GM12878 (cell line): ENCODE data around the gene ACTR1A. TPM values are rescaled to one million over a fixed set of nuclear protein-coding genes. Genes with fewer than 3 reads are reported as not detected.

Experiments used
- ATAC-seq: fragments of 200-7000 bp; cut with Tn5 transposase; 3 replicates; pipeline ENCODE4 v1.9.1; 2020; ENCODE audit warnings: mild to moderate bottlenecking, moderate library complexity
- BruUV-seq: library from RNA; stranded (reverse); fragments of 400-500 nt; replicated peaks from 2 replicates; lab custom pipeline; 2021; lab: Mats Ljungman, UMichigan
- CTCF ChIA-PET: fragments of 300-600 bp; sonication (Branson Sonifier 250); formaldehyde crosslinking; extraction: SDS; loops from one replicate; lab custom pipeline; 2021; ENCODE audit warnings: inconsistent platforms; lab: Yijun Ruan, JAX
- POLR2A ChIA-PET: fragments of 350-600 bp; formaldehyde crosslinking; extraction: SDS; loops from one replicate; lab custom pipeline; 2021; ENCODE audit warnings: inconsistent platforms; lab: Charles Lee
- RAD21 ChIA-PET: fragments of 300-600 bp; sonication (Branson Sonifier 250); formaldehyde crosslinking; loops from one replicate; lab custom pipeline; 2023; ENCODE audit warnings: antibody characterized with exemption; ENCODE audit not compliant: unreplicated experiment; lab: Charles Lee
- SMC1A ChIA-PET: fragments of 300-600 bp; sonication (Branson Sonifier 250); formaldehyde crosslinking; loops from one replicate; lab custom pipeline; 2023; ENCODE audit not compliant: unreplicated experiment, uncharacterized antibody; lab: Charles Lee
- DNase-seq: peaks from one replicate; pipeline ENCODE4 v3.0.0-alpha.2; 2011; ENCODE audit warnings: low read depth, low spot score
- FAIRE-seq: peaks from 3 replicates; lab custom pipeline; 2011; peaks lifted over from hg19 to GRCh38; lab: Jason Lieb, UNC
- H2AFZ ChIP-seq: 2 replicates; pipeline ENCODE4 v1.6.0; 2011; ENCODE audit warnings: low read depth, low read length, control low read depth; ENCODE audit not compliant: control insufficient read depth
- H3K27ac ChIP-seq: 2 replicates; pipeline ENCODE4 v1.5.1; 2011; ENCODE audit warnings: control low read depth; ENCODE audit not compliant: control insufficient read depth, insufficient read depth
- H3K27me3 ChIP-seq, 2 experiments: replicated peaks in 1 of 2; 2 replicates each; pipeline versions ENCODE4 v1.6.0 to v1.6.1; 2011; ENCODE audit warnings: low read length in 1 of 2; ENCODE audit not compliant: control insufficient read depth in 2 of 2, insufficient read depth in 2 of 2
- H3K36me3 ChIP-seq, 2 experiments: 2 replicates each; pipeline ENCODE4 v1.5.1; 2011; ENCODE audit warnings: low read length in 1 of 2; ENCODE audit not compliant: control insufficient read depth in 2 of 2, insufficient read depth in 2 of 2
- H3K4me1 ChIP-seq: 2 replicates; pipeline ENCODE4 v1.6.1; 2011; ENCODE audit warnings: mild to moderate bottlenecking, low read length, moderate library complexity, mixed read lengths; ENCODE audit not compliant: control insufficient read depth, insufficient read depth
- H3K4me2 ChIP-seq: 2 replicates; pipeline ENCODE4 v1.6.0; 2011; ENCODE audit warnings: control low read depth; ENCODE audit not compliant: control insufficient read depth, insufficient read depth
- H3K4me3 ChIP-seq: fragments of 200-600 bp; sonication (generic); 2 replicates; pipeline ENCODE4 v1.5.1; 2016
- H3K79me2 ChIP-seq: 2 replicates; pipeline ENCODE4 v1.6.0; 2011; ENCODE audit warnings: low read length; ENCODE audit not compliant: control insufficient read depth, insufficient read depth
- H3K9ac ChIP-seq: 2 replicates; pipeline ENCODE4 v1.8.0; 2011; ENCODE audit warnings: low read length, control low read depth, mixed read lengths; ENCODE audit not compliant: control insufficient read depth, insufficient read depth
- H3K9me3 ChIP-seq: replicated peaks from 3 replicates; pipeline ENCODE4 v1.5.1; 2011; ENCODE audit warnings: mild to moderate bottlenecking, low read length; ENCODE audit not compliant: control insufficient read depth, insufficient read depth
- H4K20me1 ChIP-seq: 2 replicates; pipeline ENCODE4 v1.6.0; 2011; ENCODE audit not compliant: control insufficient read depth, insufficient read depth
- CHD1 ChIP-seq: IDR thresholded peaks from 2 replicates; pipeline ENCODE4 v1.6.1; 2012; ENCODE audit warnings: low read depth, low read length, improper control_type of control experiment
- EED ChIP-seq: sonication (generic); IDR thresholded peaks from 2 replicates; pipeline ENCODE4 v1.6.1; 2016; ENCODE audit warnings: antibody characterized with exemption, low read depth
- FOXM1 ChIP-seq: IDR thresholded peaks from 2 replicates; pipeline ENCODE4 v1.6.1; 2012; ENCODE audit warnings: low read depth, mild to moderate bottlenecking, inconsistent platforms, low read length, moderate library complexity
- HDAC6 ChIP-seq: fragments of 200-600 bp; sonication (generic); IDR thresholded peaks from one replicate; pipeline ENCODE4 v1.8.0; 2017; ENCODE audit warnings: antibody characterized with exemption; ENCODE audit not compliant: unreplicated experiment
- MEF2A ChIP-seq: IDR thresholded peaks from 2 replicates; pipeline ENCODE4 v1.6.1; 2011; ENCODE audit warnings: low read depth, mild to moderate bottlenecking, low read length, moderate library complexity; ENCODE audit not compliant: insufficient read depth
- NBN ChIP-seq: fragments of 450-650 bp; IDR thresholded peaks from 2 replicates; pipeline ENCODE4 v1.6.1; 2016
- RAD51 ChIP-seq: fragments of 450-650 bp; IDR thresholded peaks from 2 replicates; pipeline ENCODE4 v1.6.1; 2016; ENCODE audit warnings: moderate library complexity, mild to moderate bottlenecking, inconsistent platforms
- RCOR1 ChIP-seq: conservative IDR thresholded peaks from 2 replicates; pipeline ENCODE4 v1.6.1; 2012; ENCODE audit warnings: low read depth, low read length, improper control_type of control experiment
- ZNF24 ChIP-seq: fragments of 450-650 bp; IDR thresholded peaks from 2 replicates; pipeline ENCODE4 v1.6.1; 2017; ENCODE audit warnings: antibody characterized with exemption, mild to moderate bottlenecking
- ZNF384 ChIP-seq: IDR thresholded peaks from 2 replicates; pipeline ENCODE4 v1.6.1; 2012; ENCODE audit warnings: low read depth, mild to moderate bottlenecking, low read length, improper control_type of control experiment, borderline replicate concordance
- WGBS: methylation state at CpG from one replicate; pipeline ENCODE4 v1.1.6; 2016; ENCODE audit warnings: low lambda C conversion rate; ENCODE audit not compliant: insufficient replicate concordance, insufficient coverage; ENCODE audit errors: missing lambda C conversion rate; 5-methylcytosine and 5-hydroxymethylcytosine counted together
- in situ Hi-C: fragments of 300-500 bp; cut with MboI; formaldehyde crosslinking; loops from 9 replicates; pipeline ENCODE4 v1.14.3; 2018; ENCODE audit warnings: mixed read lengths
- intact Hi-C: fragments of 100-400 bp; cut with micrococcal nuclease; formaldehyde crosslinking; loops from one replicate; pipeline ENCODE4 v1.14.2; 2022; ENCODE audit not compliant: unreplicated experiment
- polyA plus RNA-seq, 11 experiments: library from polyadenylated mRNA; depleted of rRNA in 4 of 11; unstranded in 6 of 11; stranded (reverse) in 5 of 11; fragments of >200 nt; fragmentation: Nextera tagmentation in 4 of 11; fragmentation: Illumina TruSeq in 1 of 11; extraction: Ambion mirVana in 4 of 11; extraction: Trizol in 1 of 11; gene quantifications; 1 replicate in 1 of 11; 2 replicates in 10 of 11; pipeline versions ENCODE4 v1.2.1 to v1.2.3, GENCODE V29; 2011 to 2016; ENCODE audit warnings: inconsistent platforms in 2 of 11, missing spikeins in 2 of 11, low read depth in 1 of 11
- total RNA-seq, 4 experiments: library from RNA; depleted of rRNA in 3 of 4; stranded (reverse); fragments of >200 nt in 3 of 4; fragmentation: Illumina TruSeq in 1 of 4; extraction: Trizol in 1 of 4; gene quantifications; 2 replicates each; pipeline versions ENCODE4 v1.2.1 to v1.2.3, GENCODE V29; 2013 to 2021
- TF ChIP-seq, protein P1 (sequence below): fragments of 450-650 bp; IDR thresholded peaks from 2 replicates; pipeline ENCODE4 v1.6.1; 2016; ENCODE audit warnings: mild to moderate bottlenecking, moderate library complexity, borderline replicate concordance
- TF ChIP-seq, protein P2 (sequence below): fragments of 450-650 bp; IDR thresholded peaks from 2 replicates; pipeline ENCODE4 v1.6.1; 2017; ENCODE audit warnings: mild to moderate bottlenecking
- TF ChIP-seq, protein P3 (sequence below): IDR thresholded peaks from 2 replicates; pipeline ENCODE4 v1.6.1; 2012; ENCODE audit warnings: low read length, inconsistent platforms
- TF ChIP-seq, protein P4 (sequence below): fragments of 450-650 bp; formaldehyde crosslinking; IDR thresholded peaks from 2 replicates; pipeline ENCODE4 v1.4.0; 2020; ENCODE audit warnings: mild to moderate bottlenecking, moderate library complexity

The ACTR1A gene
- total and polyA plus RNA-seq, 10 of the 15 experiments (the other 5 are each of a cell fraction or from before 2014, with no cell fraction given) = 43.0 to 110 (median 78.9) TPM

DNA sequence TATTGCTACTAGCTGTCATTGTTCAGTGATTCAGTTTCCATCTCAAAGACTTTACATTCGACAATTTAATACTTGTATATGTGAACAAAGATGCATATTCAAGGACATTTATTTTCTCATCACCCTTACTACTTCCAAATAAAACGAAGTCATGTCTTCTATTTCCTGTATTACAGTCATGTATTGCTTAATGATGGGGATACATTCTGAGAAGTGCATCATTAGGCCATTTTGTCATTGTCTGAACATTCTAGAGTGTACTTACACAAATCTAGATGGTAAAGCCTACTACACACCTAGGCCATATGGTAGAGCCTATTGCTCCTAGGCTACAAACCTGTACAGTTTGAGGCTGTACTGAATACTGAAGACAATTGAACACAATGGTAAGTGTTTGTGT is 57.7 kb downstream of the ACTR1A start:
- Histone ChIP-seq H4K20me1 (no peaks in the 10 kb centered on the region), H3K9me3 (no peaks in the 10 kb centered on the region), H3K79me2 (no peaks in the 10 kb centered on the region; the same call in 1 of the 2 replicates), H3K9ac (no peak overlapping the region), H3K27ac (no peak overlapping the region), H3K4me3 (no peak overlapping the region), H3K27me3 (no peaks in the 10 kb centered on the region), H3K4me2 (no peak overlapping the region), H2AFZ (no peak overlapping the region), H3K4me1 (peaks cover 5% of the 10 kb centered on the region), H3K36me3 (no peaks in the 10 kb centered on the region)
- ATAC-seq (no peak), DNase-seq (no peak), FAIRE-seq (no peak)
- no TSS peak for BruUV-seq
- intact Hi-C loops (no loop called here), in situ Hi-C loops (no loop called here)
- CTCF ChIA-PET = no interaction called here
- POLR2A ChIA-PET = no interaction called here
- 21% methylated on average over 2 of the region's 2 CpGs for WGBS
- RAD21 ChIA-PET = no interaction called here
- SMC1A ChIA-PET = no interaction called here
- TF ChIP-seq CHD1 (no peak), ZNF24 (no peak), NBN (no peak), MEF2A (no peak), ZNF384 (no peak), EED (no peak), RAD51 (no peak), RCOR1 (no peak), HDAC6 (no peak), FOXM1 (no peak)
- TF ChIP-seq, protein P1, sequence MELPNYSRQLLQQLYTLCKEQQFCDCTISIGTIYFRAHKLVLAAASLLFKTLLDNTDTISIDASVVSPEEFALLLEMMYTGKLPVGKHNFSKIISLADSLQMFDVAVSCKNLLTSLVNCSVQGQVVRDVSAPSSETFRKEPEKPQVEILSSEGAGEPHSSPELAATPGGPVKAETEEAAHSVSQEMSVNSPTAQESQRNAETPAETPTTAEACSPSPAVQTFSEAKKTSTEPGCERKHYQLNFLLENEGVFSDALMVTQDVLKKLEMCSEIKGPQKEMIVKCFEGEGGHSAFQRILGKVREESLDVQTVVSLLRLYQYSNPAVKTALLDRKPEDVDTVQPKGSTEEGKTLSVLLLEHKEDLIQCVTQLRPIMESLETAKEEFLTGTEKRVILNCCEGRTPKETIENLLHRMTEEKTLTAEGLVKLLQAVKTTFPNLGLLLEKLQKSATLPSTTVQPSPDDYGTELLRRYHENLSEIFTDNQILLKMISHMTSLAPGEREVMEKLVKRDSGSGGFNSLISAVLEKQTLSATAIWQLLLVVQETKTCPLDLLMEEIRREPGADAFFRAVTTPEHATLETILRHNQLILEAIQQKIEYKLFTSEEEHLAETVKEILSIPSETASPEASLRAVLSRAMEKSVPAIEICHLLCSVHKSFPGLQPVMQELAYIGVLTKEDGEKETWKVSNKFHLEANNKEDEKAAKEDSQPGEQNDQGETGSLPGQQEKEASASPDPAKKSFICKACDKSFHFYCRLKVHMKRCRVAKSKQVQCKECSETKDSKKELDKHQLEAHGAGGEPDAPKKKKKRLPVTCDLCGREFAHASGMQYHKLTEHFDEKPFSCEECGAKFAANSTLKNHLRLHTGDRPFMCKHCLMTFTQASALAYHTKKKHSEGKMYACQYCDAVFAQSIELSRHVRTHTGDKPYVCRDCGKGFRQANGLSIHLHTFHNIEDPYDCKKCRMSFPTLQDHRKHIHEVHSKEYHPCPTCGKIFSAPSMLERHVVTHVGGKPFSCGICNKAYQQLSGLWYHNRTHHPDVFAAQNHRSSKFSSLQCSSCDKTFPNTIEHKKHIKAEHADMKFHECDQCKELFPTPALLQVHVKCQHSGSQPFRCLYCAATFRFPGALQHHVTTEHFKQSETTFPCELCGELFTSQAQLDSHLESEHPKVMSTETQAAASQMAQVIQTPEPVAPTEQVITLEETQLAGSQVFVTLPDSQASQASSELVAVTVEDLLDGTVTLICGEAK = no peak
- TF ChIP-seq, protein P2, sequence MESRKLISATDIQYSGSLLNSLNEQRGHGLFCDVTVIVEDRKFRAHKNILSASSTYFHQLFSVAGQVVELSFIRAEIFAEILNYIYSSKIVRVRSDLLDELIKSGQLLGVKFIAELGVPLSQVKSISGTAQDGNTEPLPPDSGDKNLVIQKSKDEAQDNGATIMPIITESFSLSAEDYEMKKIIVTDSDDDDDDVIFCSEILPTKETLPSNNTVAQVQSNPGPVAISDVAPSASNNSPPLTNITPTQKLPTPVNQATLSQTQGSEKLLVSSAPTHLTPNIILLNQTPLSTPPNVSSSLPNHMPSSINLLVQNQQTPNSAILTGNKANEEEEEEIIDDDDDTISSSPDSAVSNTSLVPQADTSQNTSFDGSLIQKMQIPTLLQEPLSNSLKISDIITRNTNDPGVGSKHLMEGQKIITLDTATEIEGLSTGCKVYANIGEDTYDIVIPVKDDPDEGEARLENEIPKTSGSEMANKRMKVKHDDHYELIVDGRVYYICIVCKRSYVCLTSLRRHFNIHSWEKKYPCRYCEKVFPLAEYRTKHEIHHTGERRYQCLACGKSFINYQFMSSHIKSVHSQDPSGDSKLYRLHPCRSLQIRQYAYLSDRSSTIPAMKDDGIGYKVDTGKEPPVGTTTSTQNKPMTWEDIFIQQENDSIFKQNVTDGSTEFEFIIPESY = no peak
- TF ChIP-seq, protein P3, sequence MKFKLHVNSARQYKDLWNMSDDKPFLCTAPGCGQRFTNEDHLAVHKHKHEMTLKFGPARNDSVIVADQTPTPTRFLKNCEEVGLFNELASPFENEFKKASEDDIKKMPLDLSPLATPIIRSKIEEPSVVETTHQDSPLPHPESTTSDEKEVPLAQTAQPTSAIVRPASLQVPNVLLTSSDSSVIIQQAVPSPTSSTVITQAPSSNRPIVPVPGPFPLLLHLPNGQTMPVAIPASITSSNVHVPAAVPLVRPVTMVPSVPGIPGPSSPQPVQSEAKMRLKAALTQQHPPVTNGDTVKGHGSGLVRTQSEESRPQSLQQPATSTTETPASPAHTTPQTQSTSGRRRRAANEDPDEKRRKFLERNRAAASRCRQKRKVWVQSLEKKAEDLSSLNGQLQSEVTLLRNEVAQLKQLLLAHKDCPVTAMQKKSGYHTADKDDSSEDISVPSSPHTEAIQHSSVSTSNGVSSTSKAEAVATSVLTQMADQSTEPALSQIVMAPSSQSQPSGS = no peak
- TF ChIP-seq, protein P4, sequence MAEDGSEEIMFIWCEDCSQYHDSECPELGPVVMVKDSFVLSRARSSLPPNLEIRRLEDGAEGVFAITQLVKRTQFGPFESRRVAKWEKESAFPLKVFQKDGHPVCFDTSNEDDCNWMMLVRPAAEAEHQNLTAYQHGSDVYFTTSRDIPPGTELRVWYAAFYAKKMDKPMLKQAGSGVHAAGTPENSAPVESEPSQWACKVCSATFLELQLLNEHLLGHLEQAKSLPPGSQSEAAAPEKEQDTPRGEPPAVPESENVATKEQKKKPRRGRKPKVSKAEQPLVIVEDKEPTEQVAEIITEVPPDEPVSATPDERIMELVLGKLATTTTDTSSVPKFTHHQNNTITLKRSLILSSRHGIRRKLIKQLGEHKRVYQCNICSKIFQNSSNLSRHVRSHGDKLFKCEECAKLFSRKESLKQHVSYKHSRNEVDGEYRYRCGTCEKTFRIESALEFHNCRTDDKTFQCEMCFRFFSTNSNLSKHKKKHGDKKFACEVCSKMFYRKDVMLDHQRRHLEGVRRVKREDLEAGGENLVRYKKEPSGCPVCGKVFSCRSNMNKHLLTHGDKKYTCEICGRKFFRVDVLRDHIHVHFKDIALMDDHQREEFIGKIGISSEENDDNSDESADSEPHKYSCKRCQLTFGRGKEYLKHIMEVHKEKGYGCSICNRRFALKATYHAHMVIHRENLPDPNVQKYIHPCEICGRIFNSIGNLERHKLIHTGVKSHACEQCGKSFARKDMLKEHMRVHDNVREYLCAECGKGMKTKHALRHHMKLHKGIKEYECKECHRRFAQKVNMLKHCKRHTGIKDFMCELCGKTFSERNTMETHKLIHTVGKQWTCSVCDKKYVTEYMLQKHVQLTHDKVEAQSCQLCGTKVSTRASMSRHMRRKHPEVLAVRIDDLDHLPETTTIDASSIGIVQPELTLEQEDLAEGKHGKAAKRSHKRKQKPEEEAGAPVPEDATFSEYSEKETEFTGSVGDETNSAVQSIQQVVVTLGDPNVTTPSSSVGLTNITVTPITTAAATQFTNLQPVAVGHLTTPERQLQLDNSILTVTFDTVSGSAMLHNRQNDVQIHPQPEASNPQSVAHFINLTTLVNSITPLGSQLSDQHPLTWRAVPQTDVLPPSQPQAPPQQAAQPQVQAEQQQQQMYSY (CRISPR knock-in tag) = no peak
